Stimulated activated CD8-positive, alpha-beta memory T cell treated with anti-CD3 and anti-CD28 coated beads, Interleukin-4, amount 100 ng/mL, for 48 hours (primary cell): ENCODE results near the gene ERC2.
"Not testable (repeated sequence)": the region's sequence is repeated elsewhere in the genome, so short reads cannot be mapped to it uniquely, and the experiment has no call there.

Experiments
- DNase-seq: peaks from one replicate; pipeline ENCODE4 v3.0.0-alpha.2; 2020

ERC2 gene

DNA sequence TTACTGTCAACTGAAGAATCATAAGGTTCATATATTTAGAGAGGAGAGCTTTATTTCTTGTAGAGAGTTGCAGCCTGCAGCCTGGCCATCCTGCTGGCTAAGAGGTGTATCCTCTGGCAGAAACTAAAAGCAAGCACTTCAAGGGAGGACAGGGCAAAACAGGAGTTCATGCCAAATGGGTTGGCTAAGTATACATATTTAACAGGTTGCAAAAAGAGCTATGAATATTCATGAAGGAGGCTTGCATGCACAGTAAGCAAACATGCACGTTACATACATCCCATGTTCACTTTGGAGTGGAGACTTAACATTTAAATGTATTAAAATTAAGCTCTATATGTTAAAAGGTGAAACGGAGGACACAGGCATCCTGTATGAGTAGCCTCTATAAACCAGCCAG, 354.4 kb downstream of the ERC2 start:
- DNase-seq = no peak

DNA sequence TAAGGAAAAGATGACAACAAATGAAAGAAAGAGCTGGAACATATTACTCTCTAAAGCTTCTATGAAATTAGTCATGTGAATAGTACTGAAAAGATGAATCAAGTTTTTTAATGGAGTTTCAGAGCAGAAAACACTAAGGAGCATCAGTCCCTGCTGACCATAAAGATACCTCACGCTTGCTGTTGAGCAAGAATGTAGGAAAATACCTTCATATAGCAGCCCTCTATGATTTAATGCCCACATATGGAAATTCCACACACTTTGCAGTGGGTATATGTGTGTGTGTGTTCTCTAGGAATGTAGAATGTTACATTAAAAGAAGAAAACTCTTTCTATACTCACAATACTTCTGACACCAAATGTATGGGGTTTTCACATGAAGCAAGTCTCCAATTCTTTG, 355.0 kb downstream of the ERC2 start:
- DNase-seq = no peak

DNA sequence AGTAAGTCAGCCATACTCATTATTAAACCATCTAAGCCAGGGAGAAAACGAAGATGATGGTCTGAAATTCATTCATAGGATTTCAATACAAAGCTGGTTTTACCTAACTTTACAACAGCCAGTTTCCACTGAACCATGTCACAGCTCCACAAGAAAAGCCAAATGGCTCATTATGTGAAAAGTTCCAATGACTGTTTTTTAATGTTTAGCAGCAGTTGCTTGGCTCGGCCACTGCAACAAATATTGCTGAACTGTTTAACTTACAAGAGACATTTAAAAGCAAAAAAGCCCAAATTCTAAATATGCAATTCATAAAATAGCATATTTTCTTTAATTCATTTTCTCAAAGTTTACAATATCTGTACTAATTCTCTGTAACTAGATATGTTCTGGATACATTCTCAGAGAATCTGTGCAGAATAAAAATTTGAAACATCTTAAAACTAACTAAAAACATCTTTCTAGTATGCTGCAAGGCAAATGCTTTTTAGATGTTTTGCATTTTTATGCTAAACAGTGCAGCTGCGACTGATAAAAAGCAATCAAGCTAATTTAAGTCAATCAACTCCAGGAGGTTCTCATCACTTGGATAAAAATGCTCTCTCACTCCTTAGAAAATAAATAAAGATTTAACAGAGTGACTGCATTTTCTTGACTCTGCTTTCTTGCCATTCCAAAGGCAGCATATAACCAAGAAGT, 356.5 kb downstream of the ERC2 start:
- no peak for DNase-seq

DNA sequence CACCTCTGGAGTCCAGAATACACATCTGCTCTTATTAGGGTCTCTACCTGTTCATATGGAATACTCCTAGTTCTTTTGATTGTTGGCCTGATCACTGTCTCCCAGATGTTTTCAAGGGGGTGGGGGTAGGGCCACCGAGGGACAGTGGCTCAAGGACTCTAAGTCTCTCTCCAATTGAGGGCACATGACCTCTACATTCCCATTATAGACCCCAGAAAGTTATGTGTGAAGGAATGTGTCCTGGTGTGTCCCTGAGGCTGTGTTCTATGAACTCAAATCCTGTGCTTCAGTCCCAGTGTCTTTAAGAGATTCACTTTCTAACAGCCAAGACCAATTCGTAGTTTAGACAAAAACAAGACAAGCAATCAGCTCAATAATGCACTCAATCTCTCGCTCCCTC, 357.4 kb downstream of the ERC2 start:
- DNase-seq = no peak

DNA sequence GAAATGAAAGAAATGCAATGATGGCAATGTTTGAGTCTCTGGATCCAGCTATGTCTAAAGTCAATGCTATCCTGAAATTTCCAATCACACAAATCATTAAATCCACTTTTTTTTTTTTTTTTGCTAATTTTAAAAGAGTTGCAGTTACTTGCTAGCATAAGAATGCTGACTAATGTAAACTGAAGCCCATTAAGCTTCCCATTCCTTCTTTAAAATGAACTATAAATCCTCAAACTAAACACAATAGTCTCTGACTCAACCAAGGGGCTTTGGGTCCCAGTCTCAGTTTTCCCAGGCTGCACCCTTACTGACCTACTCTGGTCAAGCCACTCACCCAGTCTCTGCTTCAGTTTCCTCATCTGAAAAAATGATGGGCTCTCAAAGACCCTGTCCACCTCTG, 361.1 kb downstream of the ERC2 start:
- DNase-seq = no peak

DNA sequence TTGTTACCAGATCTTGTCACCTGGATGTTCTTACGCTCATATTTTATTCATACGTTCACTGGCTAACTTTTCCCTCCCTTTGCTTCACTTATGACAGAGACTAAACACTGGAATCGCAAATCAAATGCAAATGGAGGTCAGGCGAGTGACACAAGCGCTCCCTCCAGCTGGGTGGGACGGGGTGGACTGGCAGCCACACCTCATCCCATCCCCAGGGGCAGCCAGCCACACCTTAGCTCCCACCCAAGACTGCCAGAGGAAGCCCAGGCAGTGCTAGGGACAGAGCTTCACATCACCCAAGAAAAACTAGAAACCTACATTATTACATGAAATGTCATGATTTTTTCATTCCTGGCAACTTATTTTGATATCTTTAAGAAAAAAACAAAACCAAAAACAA, 366.2 kb downstream of the ERC2 start:
- DNase-seq = no peak

DNA sequence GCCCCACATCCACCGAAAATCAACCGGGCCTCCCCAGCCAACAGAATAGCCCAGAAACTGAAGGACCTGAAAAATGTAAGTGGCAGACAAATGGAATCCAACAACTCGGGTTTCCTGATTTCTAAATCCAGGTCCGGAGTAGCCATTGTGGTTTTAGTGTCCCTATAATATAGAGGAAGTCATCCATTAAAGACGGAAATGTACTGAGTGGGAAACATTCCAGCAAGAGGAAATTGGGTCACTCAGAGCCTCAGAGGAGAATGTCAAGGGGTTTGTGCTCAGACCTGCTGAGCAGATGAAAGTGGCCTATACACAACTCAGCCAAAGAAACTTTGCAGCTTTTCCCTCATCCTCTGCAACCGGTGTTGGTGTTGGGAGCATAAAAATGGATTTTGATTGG, 366.7 kb downstream of the ERC2 start:
- no peak for DNase-seq

DNA sequence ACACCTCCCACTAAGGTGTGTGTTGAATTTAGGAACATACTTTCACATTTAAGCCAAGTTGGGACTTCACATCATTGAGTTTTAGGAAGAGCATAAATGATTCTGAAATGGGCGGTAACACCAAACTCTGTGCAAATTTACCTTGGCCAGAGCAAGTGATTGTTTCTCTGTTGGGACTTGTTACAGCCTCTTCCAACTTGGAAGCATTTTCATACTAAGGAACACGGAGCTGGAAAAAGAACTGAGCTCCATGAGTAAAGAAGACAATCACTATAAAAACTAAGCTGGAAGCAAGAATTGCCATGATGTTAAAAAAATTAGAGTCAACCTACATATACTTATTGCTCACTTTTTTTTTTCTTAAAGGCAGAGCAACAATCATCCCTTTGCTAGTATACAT, 371.3 kb downstream of the ERC2 start:
- no peak for DNase-seq

DNA sequence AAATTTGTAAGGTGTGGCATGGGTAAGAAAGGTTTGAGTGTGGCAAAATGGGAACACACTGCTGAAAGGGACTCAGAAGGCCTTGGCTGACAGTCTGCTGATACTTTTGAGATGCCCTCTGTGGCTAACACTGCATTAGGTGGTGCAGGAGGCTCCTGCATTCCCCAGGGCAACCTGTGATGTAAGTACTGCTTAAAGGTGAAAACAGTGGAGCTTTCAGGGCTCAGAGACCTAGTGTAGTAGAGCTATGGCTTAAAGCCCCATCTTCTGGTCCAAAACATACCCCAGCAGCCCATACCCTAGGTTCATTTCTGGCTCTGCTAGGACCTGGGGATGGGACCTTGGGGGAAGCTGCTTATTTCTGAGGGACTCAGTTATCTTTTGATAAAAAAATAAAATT, 374.1 kb downstream of the ERC2 start:
- no peak for DNase-seq

DNA sequence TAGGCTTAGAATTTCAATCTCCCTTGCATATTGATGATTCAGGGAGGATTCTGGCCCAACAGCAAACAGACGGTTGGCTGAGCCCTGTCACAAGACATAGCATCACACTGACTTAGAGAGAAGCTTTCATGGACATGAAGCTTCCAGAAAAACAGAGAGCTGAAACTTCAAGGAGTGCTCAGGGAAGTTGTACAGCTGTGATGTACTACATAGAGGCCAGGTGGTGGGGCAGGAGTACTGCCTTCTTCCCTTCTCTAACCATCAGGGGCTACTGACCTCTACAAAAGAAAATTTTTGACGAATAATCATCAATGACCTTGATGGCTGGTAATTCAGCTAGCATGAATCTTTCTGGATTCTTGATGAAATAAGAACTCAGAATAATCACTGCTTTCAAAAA, 378.5 kb downstream of the ERC2 start:
- DNase-seq = no peak

DNA sequence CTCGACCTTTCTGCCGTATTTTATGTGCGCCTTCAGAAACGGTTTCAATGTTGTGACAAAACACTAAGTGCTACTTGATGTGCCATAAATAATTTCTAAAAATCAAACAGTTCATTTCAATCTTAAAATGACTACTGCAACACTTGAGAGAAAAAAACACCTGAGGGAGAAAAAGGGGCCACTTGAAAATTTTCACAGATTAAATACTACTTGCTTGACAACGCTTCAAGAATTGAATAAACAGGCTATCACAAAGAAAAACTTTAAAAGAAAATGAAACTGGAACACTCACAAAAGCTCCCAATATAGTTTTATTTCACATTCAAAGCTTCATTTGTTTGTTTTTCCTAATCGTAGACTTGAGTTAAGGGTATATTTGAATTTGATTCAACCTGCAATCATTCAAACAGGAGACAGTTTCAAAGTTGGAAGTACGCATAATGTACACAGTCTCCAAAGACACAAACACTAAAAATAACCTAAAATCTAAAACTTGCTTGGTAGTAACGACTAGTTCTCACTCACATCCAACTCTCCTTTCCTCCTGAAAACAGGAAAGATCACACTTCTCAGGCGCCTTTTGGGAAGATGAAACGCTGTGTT, 380.7 kb downstream of the ERC2 start:
- DNase-seq = no peak

DNA sequence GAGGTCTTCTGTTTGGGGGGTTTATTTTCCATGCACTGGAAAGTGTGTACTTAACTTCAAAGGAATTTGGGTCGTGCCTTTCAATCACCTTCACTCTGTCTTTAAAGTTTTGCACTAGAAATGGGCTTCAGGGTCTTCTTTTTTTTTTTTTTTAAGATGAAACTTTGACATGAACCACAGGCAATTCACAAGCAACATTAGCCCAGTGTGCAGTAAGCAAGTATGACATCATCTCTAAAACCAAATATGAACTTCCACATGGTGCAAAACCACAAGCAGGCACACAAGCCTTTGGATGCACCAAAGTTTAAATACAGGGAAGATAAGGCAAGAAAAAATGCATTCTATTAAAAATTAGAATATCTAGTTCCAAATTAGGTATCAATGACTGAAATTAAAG, 381.9 kb downstream of the ERC2 start:
- no peak for DNase-seq

DNA sequence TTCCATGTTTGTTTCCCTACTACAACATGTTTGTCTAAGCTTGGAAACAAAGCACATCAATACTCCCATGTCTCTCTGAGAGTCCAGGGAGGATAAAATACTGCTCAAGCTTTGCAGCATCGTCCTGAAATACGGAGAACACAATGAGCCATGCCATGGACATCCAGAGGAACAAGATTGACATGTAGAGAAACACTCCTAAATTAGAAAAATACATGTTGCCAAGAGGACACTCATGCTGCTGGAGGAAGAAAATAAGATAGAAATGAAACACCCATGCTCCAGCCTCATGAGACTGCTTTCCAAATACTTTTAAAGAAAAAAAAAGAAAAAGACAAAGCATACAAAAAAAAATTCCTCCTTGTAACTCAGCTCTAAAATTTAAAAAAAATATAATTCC, 387.0 kb downstream of the ERC2 start:
- no peak for DNase-seq

DNA sequence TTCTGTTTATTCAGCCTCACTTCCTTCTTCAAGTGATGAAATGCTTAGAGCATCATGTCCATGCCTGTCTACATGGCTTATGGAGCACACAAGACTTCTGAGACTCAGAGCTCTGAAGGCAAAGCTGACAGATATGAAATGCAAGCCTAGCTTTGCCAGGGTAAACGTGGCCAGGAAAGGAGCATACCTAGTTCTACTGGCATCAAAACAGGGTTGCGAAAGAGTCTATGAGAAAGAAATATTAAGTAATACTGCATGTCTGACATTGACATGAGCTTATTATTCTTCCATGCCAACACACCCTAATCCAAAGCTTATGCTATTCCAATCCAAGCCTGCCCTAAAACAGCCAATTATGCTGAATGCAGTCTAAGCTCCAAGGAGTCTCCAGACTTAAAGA, 391.5 kb downstream of the ERC2 start:
- DNase-seq = no peak

DNA sequence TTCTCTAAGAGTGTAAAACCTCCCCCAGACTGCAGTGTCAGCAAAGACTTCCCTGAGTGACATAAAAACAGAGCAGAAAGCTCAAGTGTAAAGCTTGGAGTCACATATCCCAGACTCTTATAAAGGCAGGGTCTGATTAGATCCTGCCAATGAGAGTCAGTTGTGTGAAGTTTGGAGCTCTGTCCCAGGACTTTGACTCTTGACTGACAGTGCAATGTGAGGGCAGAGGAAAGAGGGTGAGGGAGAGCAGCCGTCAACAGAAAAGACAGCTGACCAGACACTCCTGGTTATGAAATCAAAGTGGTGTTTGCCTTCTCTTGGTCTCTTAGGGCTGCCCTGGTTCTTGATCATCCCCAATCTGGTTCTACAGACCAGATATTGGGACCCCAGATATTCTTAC, 393.2 kb downstream of the ERC2 start:
- no peak for DNase-seq

DNA sequence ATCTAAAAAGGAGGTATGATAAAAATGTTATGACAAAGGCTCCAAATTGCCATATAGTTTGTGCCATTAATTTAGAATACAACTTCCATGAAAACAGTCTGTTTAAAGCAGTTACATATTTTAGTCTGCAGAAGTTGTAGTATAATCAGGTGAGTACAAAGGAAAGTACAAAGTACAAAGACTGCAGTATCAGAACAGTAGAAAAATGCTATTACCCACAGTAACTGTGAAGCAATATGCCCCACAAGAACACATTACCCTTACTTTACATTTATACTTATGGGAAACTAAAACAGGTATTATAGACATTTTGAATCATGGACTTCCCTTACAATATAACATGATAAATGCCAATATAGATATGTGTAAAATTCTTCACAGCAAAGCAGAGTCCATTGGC, 398.5 kb downstream of the ERC2 start:
- DNase-seq = no peak

DNA sequence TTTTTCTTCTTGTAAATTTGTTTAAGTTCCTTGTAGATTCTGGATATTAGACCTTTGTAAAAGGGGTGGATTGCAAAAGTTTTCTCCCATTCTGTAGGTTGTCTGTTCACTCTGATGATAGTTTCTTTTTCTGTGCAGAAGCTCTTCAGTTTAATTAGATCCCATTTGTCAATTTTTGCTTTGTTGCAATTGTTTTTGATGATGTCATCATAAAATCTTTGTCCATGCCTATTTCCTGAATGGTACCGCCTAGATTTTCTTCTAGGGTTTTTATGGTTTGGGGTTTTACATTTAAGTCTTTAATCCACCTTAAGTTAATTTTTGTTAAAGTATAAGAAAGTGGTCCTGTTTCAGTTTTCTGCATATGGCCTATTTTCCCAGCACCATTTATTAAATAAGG, 401.9 kb downstream of the ERC2 start:
- not testable (repeated sequence) for DNase-seq

DNA sequence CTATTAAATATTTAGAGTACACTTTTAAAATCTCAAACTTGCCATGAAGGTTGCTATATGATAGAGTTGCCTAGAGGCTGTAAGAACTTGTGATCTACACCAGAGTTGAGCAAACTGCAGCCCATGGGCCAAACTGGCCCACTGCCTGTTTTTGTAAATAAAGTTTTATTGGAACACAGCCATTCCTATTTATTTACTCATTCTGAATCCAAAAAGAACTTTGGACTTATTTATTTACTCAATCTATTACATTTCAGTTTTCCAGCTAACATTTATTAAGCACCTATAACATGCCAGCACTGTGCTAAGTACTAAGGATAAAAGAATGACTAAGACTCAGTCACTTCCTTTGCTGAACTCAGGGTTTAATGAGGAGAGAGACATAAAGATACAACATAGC, 403.6 kb downstream of the ERC2 start:
- DNase-seq = no peak

DNA sequence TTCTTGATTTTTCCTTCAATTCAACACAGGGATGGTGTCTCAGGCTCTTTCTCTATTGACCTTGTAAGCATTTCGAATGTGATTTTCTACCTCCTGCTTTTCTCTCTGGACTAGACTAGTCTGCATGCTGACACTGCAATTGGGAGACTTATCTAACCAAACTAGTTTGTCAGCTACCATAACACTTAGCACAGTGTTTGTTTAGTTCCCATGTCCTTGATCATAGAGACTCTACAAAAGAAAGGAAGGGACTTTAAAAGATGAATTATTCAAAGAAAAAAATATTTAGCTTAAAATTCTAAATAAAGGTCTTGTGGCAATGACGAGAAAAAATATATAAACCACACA, 407.0 kb downstream of the ERC2 start:
- no peak for DNase-seq

DNA sequence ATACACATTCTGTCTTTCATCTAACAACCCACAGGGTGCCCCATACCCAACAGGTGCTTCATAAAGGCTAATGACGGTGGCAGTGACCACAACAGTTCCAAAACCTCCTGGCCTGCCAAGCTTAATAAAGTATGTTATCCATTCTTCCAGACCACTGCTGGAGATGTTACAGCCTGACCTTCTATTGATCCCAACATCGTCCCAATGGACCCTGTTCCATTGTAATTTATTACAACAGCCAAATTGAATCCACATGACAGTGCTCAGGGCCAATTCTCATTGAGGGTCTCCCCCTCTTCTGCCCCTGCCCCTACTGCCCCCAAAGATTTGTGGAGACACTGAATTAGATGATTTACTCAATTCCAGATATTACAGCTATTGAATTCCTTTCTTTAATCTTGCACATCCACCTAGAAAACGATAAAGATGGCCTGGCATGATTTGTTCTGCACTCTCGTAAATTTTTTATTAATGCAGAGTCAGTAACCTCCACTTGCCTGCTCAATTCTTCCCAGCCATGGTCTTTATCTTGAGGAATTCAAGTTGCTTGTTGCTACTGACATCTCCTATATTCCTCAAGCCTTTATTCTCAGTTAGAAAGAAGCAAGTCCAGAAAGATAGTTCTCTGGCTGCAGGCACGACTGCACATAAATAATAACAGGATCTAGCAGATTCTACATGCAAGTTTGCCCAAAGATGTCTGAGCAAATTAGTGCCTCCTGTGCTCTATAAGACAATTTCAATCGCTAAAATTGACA, 407.6 kb downstream of the ERC2 start:
- no peak for DNase-seq

DNA sequence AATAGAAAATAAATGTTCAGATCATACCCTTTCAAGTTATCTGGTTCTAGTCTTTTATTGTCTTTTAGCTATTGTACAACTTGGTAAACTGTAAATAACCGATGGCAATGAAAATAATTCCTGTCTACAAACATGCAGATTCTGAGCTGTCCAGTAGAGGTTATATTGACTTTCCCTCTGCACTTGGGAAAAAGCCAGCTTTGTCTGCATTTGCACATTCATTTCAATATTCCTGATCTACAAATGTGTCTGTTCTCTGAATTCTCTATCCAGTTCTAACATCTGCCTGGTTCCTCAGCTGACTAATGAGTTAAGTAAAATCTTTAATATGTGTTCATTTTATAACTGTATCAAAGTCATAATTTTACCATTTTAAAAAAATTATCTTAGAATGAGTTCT, 408.5 kb downstream of the ERC2 start:
- DNase-seq = no peak

DNA sequence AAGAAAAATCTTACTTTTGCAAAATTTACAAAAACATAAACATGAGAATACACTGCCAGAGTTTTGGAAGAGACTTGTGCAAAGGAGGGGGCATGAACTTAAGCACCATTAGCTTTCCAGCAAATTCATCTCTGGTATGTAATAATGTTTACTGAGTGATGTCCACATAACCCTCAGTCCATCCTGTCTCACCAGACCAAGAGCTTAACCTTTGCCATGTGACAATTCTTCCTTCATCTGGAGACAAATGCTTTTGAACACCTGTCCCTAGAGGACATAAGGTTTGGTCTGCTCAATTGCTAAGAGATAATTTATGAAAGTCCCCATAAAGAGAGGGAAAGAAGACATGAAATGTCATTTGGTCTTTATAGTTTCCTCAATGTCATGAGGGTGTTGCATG, 412.3 kb downstream of the ERC2 start:
- DNase-seq = no peak

DNA sequence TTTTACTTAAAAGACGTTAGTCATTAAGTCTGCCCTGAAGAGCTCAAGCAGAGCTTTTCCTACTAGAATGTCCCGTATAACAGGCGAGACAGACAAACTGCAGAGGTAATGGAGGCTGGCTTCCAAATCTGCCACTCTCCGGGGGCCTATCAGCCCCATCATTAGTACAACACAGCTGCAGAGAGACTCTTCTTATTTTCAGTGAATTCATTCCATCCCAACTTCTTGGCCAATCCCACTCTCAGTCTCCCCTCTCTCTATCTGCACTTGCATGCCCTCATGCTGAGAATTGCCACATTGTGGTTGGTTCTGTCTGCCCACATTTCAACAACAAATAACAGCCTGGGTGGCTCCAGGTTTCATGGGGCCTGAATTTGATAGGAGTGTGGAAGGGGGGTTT, 412.7 kb downstream of the ERC2 start:
- DNase-seq = no peak

DNA sequence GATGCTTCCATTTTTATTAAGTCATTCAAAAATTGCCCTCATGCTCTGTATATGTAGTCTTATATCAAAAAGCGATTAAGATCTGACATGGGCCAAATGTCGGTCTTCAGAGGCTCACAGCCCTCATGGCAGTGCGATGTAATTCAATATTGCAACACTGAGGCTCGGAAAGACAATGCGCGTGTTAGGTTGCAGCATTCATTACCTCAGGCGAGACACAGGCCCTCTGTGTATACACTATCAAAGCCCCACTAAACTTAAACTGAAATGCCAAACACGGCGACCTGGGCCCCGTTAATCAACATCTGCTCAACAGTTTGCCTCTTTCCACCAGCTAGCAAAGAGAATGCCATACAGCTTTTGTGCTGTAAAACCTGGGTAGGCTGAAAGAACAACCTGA, 413.4 kb downstream of the ERC2 start:
- DNase-seq = no peak

DNA sequence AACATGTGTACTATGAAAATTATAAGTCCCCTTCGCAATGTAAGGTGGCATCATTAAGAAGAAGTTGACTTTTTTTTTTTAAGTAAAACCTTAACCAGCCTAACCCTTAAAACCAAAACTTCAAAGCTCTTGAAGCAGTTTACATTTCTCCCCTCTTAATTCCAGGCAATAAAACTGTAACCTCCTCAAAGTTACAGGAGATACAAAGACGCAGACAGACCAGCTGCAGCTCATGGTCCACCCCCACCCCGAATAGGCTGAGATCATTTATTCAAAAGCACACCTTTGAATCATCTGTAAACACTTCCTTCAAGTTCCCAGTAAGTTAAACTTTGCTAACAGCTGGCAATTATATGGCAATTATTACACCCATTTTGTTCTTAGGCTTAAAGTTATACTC, 414.5 kb downstream of the ERC2 start:
- no peak for DNase-seq
